Stimulated activated CD8-positive, alpha-beta memory T cell treated with anti-CD3 and anti-CD28 coated beads, Interleukin-2, amount 100 ng/mL, for 1 hour (primary cell): ENCODE results near the gene ME3.
"Not testable (repeated sequence)": the region's sequence is repeated elsewhere in the genome, so short reads cannot be mapped to it uniquely, and the experiment has no call there.

Experiments
- DNase-seq, 2 donors: peaks; one replicate each; pipeline ENCODE4 v3.0.0-alpha.2; 2020; ENCODE audit warnings: low read depth in 2 of 2

Gene ME3

GRCh38 chr11:86663761-86664160 lies 8.7 kb downstream of the ME3 start:
- DNase-seq: no peak

- DNase-seq: no peak
These were observed 9.1 kb downstream of the ME3 start for GRCh38 chr11:86663291-86663690.

GRCh38 chr11:86660736-86661135 lies 11.7 kb downstream of the ME3 start:
- no peak for DNase-seq

GRCh38 chr11:86660088-86660487 lies 12.3 kb downstream of the ME3 start:
- no peak for DNase-seq

- DNase-seq: no peak
These were observed 13.9 kb downstream of the ME3 start for GRCh38 chr11:86658534-86658933.

GRCh38 chr11:86645212-86645611 lies 27.2 kb downstream of the ME3 start:
- not testable (repeated sequence) for DNase-seq

- no peak for DNase-seq
These were observed 28.1 kb downstream of the ME3 start for GRCh38 chr11:86644291-86644690.

- no peak for DNase-seq
These were observed 30.7 kb downstream of the ME3 start for GRCh38 chr11:86641537-86642261.

GRCh38 chr11:86639137-86639536 lies 33.3 kb downstream of the ME3 start:
- no peak for DNase-seq

GRCh38 chr11:86638673-86639072 lies 33.7 kb downstream of the ME3 start:
- no peak for DNase-seq

- DNase-seq: no peak
These were observed 34.4 kb downstream of the ME3 start for GRCh38 chr11:86637988-86638387.

- DNase-seq: no peak
These were observed 36.1 kb downstream of the ME3 start for GRCh38 chr11:86636275-86636674.

GRCh38 chr11:86632499-86633269 lies 39.7 kb downstream of the ME3 start:
- no peak for DNase-seq

- DNase-seq: no peak
These were observed 42.0 kb downstream of the ME3 start for GRCh38 chr11:86630229-86630981.

GRCh38 chr11:86629045-86629706 lies 43.2 kb downstream of the ME3 start:
- no peak for DNase-seq

- no peak for DNase-seq
These were observed 44.5 kb downstream of the ME3 start for GRCh38 chr11:86627776-86628455.

- DNase-seq: no peak
These were observed 46.4 kb downstream of the ME3 start for GRCh38 chr11:86625981-86626380.

- DNase-seq: no peak
These were observed 46.9 kb downstream of the ME3 start for GRCh38 chr11:86625544-86625943.

- DNase-seq: no peak
These were observed 48.0 kb downstream of the ME3 start for GRCh38 chr11:86624366-86624765.

GRCh38 chr11:86623736-86624135 lies 48.7 kb downstream of the ME3 start:
- no peak for DNase-seq

GRCh38 chr11:86623041-86623621 lies 49.3 kb downstream of the ME3 start:
- no peak for DNase-seq
